Ramos (cell line): Measurements from ENCODE around the gene PAK4.
"Not testable (repeated sequence)": the region's sequence is repeated elsewhere in the genome, so short reads cannot be mapped to it uniquely, and the experiment has no call there.

Experiments
- in situ Hi-C: fragments of 300-500 bp; cut with MboI; formaldehyde crosslinking; loops from one replicate; pipeline ENCODE4 v1.14.3; 2022; ENCODE audit warnings: low sequenced_read_pairs; ENCODE audit not compliant: unreplicated experiment

PAK4 gene

GRCh38 chr19:39127812-39128515, 2.4 kb downstream of the PAK4 start:
- in situ Hi-C loops = no loop called here

- in situ Hi-C loops = no loop called here
Observed at GRCh38 chr19:39128516-39129079, 3.0 kb downstream of the PAK4 start.

- in situ Hi-C loops = no loop called here
Observed at GRCh38 chr19:39129116-39129515, 3.5 kb downstream of the PAK4 start.

- in situ Hi-C loops = no loop called here
Observed at GRCh38 chr19:39130337-39131254, 5.0 kb downstream of the PAK4 start.

- in situ Hi-C loops = no loop called here
Observed at GRCh38 chr19:39131255-39131755, 5.7 kb downstream of the PAK4 start.

GRCh38 chr19:39132344-39132969, 6.9 kb downstream of the PAK4 start:
- in situ Hi-C loops = no loop called here

- in situ Hi-C loops = no loop called here
Observed at GRCh38 chr19:39133431-39134270, 8.1 kb downstream of the PAK4 start.

GRCh38 chr19:39135701-39136100, 10.1 kb downstream of the PAK4 start:
- in situ Hi-C loops = no loop called here

GRCh38 chr19:39136225-39136940, 10.8 kb downstream of the PAK4 start:
- in situ Hi-C loops = no loop called here

GRCh38 chr19:39137131-39137530, 11.5 kb downstream of the PAK4 start:
- in situ Hi-C loops = no loop called here

- in situ Hi-C loops = no loop called here
Observed at GRCh38 chr19:39138221-39139211, 12.9 kb downstream of the PAK4 start.

- in situ Hi-C loops = no loop called here
Observed at GRCh38 chr19:39139305-39139874, 13.8 kb downstream of the PAK4 start.

- in situ Hi-C loops = no loop called here
Observed at GRCh38 chr19:39139971-39140453, 14.4 kb downstream of the PAK4 start.

- in situ Hi-C loops = no loop called here
Observed at GRCh38 chr19:39140594-39140993, 15.0 kb downstream of the PAK4 start.

- in situ Hi-C loops = no loop called here
Observed at GRCh38 chr19:39141929-39142328, 16.3 kb downstream of the PAK4 start.

GRCh38 chr19:39142630-39143029, 17.0 kb downstream of the PAK4 start:
- in situ Hi-C loops = no loop called here

GRCh38 chr19:39143757-39144289, 18.2 kb downstream of the PAK4 start:
- in situ Hi-C loops = not testable (repeated sequence)
